CD4-positive, alpha-beta T cell treated with Interleukin-10 for 1 hour (primary cell): Measurements from ENCODE around the gene DEXI.
"Not testable (repeated sequence)": the region's sequence is repeated elsewhere in the genome, so short reads cannot be mapped to it uniquely, and the experiment has no call there.

ENCODE experiments used
- DNase-seq: peaks from one replicate; pipeline ENCODE4 v3.0.0-alpha.2; 2020

Gene DEXI

GRCh38 chr16:10940501-10941079 lies 1.7 kb downstream of the DEXI start:
- DNase-seq: no peak

GRCh38 chr16:10939649-10940234 lies 2.5 kb downstream of the DEXI start:
- no peak for DNase-seq

DNA sequence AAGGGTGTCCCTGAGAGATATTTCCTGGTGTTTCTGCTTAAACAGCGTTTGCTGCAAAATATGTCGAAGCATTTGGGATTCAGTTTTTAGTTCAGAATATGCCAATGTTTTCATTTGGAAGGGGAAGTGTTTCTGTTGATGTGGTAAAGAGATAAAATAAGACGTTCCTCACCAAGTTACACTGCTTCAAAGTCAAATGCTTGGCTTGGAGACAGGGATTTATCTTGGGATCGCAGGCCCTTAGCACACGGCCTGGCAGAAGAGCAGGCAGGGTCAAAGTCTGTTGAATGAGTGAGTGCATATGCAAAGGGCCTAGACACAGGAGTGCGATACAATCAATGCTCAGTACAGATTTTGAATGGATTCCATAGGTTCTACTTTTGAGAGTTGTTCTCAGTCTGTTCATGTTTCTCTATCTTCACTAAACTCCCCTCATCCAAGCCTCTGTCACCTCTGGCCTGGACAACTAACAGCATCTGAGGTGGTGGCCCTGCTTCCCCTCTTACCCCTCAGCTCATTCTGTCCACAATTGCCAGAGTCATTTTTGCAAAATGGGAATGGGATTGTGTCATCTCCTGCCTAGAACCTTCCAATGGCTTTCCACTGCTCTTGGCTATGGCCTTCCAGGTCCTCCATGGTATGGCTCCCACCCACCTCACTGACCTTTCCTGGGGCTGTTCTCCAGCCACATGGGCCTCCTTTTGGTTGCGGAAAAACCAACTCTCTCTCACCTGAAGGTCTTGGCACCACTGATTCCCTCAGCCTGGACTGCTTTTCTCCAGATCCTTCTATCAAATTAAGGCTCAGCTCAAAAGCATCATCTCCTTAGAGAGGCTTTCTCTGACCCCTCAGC lies 3.2 kb downstream of the DEXI start:
- DNase-seq: no peak

DNA sequence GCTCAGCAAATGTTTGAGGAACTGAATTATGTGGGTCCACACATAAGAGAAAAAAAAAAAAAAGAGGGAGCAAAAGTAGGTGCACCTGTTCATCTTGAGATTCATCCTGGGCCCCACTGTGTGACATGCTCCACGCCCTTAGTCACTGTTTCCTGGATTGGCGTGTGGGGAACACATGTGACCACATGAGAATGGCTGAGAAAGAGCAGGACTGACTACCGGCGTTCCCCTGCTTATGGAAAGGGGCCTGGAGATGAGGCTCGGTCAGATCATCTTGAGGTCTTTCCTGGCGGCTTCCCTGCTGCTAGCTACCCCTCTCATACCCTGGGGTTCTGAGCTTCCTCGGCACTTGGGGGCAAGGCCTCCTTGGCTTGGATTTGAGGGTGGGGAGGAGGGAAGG lies 3.9 kb downstream of the DEXI start:
- DNase-seq: peak; percentile 19

- no peak for DNase-seq
Observed at GRCh38 chr16:10937068-10937859, 5.0 kb downstream of the DEXI start.

GRCh38 chr16:10936272-10936984 lies 5.8 kb downstream of the DEXI start:
- no peak for DNase-seq

DNA sequence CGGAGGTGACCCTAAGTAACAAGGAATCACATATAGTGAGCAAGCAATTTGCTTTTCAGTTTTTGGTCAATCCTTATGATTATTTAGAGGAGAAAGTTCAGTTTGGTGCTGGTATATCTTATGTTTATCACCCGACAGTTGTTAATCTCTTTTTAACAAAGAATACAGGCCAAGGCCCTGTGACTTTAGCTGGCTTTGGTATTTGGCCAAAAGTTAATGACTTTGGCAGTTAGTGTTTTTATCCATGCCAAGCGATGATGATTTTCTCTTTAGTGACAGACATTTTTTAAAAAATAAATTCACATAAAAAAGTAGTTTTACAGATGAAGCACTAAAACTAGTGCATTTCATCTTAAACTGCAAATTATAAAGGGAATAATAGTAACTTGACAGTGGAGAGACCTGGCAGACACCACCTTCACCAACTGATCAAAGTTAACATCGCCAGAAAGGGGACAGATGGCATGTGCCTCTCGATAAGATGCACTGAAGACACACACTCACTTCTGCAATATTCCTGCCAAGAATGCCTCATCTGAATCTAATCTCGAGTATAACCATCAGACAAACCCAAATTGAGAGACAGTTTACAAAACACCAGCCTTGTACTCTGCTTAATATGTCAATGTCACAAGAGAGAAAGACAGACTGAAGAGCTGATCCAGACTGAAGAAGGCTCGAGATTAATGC lies 6.9 kb downstream of the DEXI start:
- no peak for DNase-seq

- no peak for DNase-seq
Observed at GRCh38 chr16:10934325-10935107, 7.8 kb downstream of the DEXI start.

- no peak for DNase-seq
Observed at GRCh38 chr16:10933865-10934264, 8.4 kb downstream of the DEXI start.

- no peak for DNase-seq
Observed at GRCh38 chr16:10932959-10933710, 9.1 kb downstream of the DEXI start.

DNA sequence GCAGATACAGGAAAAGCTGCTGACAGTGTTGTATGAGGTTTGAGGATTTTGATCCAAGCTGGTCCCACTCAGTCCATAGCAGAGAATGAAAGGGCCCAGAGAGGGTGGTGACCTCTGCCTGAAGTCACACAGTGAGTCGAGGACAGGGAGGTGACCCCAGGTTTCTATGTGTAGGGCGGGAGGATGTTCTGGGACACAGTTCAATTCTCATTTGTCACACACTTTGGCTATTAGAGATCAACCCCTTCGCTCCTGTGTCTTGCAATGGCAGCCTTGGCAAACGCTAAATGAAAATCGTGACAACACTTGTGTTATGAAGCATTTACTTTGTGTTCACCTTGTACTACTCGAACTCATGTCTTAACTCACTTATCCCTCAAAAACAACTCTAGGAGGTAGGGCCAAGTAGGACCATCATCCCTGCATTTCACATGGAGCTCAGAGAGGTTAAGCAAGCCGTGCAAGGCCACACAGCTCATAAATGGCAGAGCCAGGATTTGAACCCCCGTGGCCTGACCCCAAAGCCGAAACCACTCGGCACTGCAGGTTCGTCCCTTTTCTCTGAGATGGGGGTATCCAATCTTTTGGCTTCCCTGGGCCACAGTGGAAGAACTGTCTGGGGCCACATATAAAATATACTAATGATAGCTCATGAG lies 10.2 kb downstream of the DEXI start:
- DNase-seq: no peak

- DNase-seq: no peak
Observed at GRCh38 chr16:10931134-10931533, 11.1 kb downstream of the DEXI start.

- DNase-seq: no peak
Observed at GRCh38 chr16:10930755-10931093, 11.5 kb downstream of the DEXI start.

DNA sequence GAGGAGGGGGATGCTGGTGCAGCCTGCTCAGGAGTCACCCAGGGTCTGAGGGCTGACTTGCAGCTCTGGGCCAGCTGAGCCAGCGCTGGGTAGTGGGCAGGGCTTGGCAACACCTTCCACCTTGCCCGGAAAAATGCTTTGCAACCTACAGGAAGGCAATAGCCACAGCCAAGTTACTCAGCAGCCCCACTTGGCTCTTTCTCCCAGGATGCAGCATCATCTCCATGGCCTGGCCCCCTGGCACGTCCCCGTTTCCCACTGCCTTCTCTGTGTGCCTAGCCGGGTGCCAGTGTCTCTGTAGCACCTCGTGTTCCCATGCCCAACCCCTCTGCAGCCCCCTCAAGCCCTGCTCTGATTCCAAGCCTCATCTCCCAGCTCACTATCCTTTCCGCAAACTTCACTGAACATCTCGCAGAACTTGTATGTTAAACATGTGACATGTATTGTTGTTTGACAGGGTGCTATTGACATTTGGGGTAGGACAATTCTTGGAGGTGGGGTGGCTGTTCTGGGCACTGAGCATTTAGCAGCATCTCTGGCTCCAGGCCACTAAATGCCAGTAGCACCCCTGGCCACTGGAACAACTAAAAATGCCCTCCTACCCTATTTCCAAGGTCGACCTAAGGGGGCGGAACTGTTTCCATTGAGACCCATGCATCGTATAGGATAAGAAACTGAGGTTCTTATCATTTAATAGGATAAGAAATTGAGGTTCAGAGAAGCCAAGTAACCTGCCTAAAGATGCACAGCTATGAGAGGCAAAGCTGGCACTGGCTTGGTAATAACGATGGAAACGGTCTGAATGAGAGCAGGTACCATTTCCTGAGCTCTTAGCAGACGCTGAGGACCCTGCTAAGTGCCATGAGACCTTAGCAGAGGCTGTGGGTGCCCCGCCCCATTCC lies 12.2 kb downstream of the DEXI start:
- DNase-seq: no peak

- not testable (repeated sequence) for DNase-seq
Observed at GRCh38 chr16:10929097-10929496, 13.2 kb downstream of the DEXI start.

- no peak for DNase-seq
Observed at GRCh38 chr16:10927497-10928112, 14.7 kb downstream of the DEXI start.

- DNase-seq: no peak
Observed at GRCh38 chr16:10926867-10927266, 15.4 kb downstream of the DEXI start.

GRCh38 chr16:10926094-10926493 lies 16.2 kb downstream of the DEXI start:
- no peak for DNase-seq
